GM23248 (cell line): ENCODE results near the gene MYO5A.

Source experiments
- EZH2 ChIP-seq: fragments of 200-600 bp; sonication (generic); IDR thresholded peaks from 2 replicates; pipeline ENCODE4 v1.6.1; 2018; ENCODE audit warnings: antibody characterized with exemption, mild to moderate bottlenecking; ENCODE audit not compliant: insufficient read depth, poor library complexity, severe bottlenecking
- EZH2phosphoT487 ChIP-seq: fragments of 200-600 bp; sonication (generic); IDR thresholded peaks from 2 replicates; pipeline ENCODE4 v1.6.1; 2018; ENCODE audit warnings: antibody characterized with exemption, moderate library complexity, mild to moderate bottlenecking, low read depth; ENCODE audit not compliant: insufficient read depth

DNA sequence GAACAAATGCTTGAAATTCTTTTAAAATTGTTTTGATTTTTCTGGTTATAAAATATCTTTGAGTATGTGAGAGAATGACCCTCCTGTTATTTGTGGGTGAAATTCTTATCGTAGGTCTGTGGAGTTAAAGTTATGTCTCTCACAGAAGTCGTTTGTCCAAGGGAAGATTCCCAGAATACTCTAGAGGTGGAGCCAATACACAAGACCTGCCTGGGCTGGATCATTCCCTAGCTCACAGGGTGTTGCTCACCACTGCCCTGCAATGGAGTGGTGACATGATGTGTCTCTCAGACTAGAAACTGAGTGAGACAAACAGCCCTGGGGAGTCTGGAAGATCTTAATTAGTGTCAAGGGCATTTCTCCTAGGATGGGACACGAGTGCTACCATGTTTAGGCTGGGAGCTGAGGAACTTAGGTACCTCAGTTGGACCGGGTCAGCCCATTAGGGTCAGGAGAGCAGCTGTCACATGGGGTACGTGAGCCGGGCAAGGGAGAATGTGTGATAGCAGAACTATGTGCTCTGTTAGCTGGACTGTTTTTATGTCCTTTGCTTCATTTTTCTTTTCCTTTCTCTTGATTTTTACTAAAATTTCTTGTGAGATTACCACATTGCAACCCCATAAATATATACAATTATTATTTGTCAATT lies 179.5 kb downstream of the MYO5A start:
- TF ChIP-seq EZH2, result no peak
- no peak for TF ChIP-seq EZH2phosphoT487
